ENCODE results near the gene SPECC1L. TPM values are rescaled to one million over a fixed set of nuclear protein-coding genes. Genes with fewer than 3 reads are reported as not detected.

Gene SPECC1L
- total and polyA plus RNA-seq, 7 experiments from 2014 or later, result 14.6 to 69.0 (median 39.9) TPM

GRCh38 chr22:24451162-24451561, 180.5 kb downstream of the SPECC1L start:
- ChIA-PET POLR2A (no interaction called here), CTCF (no interaction called here)
- intact Hi-C loops (cut with micrococcal nuclease), result no loop called here
- no peak overlapping the region for H3K27ac ChIP-seq (ENCODE audit: low read depth, low read length)
- no peaks in the 10 kb centered on the region for H3K9me3 ChIP-seq (ENCODE audit: control insufficient read depth in 2 of 3, low read length in 3 of 3)
- H3K4me1 Mint-ChIP-seq, result peaks cover 3 to 17% (median 7%) of the 10 kb centered on the region in 7 donors
- H3K27me3 Mint-ChIP-seq, result peaks cover 0 to 3% (median 0%) of the 10 kb centered on the region in 5 donors
- H3K27ac Mint-ChIP-seq, result no peak overlapping the region
- no peak for ATAC-seq
- no peaks in the 10 kb centered on the region for H3K27me3 ChIP-seq (ENCODE audit: control insufficient read depth in 2 of 2, insufficient read depth in 2 of 2, low read length in 2 of 2)
- no peaks in the 10 kb centered on the region for H3K36me3 ChIP-seq (ENCODE audit: control insufficient read depth in 2 of 3, insufficient read depth in 3 of 3, low read length in 3 of 3)
- no peak for DNase-seq
- H3K4me3 Mint-ChIP-seq, result no peak overlapping the region
- H3K4me3 ChIP-seq (ENCODE audit: low read length), result no peak overlapping the region
- H3K36me3 Mint-ChIP-seq, result peaks cover 0 to 10% (median 2%) of the 10 kb centered on the region in 5 donors
- no peaks in the 10 kb centered on the region for H3K4me1 ChIP-seq (ENCODE audit: control insufficient read depth in 2 of 2, insufficient read depth in 2 of 2, low read length in 2 of 2)
- peaks cover 0 to 6% (median 0%) of the 10 kb centered on the region in 11 donors for H3K9me3 Mint-ChIP-seq

DNA sequence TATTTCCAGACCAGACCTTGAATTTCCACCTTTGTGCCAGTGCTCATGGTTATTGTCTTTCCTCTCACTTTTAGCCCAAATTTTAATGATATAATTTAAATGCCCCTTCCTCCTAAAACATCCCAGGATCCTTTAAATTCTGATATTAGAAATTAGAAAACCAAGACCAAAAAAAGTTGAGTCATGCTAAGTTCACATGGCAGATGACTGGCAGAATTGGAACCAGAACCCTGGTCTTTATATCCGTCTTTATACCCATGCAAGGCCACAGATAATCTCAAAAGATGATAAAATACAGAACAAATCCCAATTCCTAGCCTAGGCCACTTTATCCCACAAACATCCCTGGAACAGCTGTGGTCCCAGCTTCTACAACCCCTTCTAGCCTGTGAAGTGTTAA, 183.2 kb downstream of the SPECC1L start:
- ChIA-PET POLR2A (no interaction called here), CTCF (interaction anchor here (0.5 kb wide), 1 partner anchor 67 kb away, joined by 3 read pairs; no protein-coding TSS in a partner anchor)
- Histone ChIP-seq H3K36me3 (ENCODE audit: control insufficient read depth in 2 of 3, insufficient read depth in 3 of 3, low read length in 3 of 3) (no peaks in the 10 kb centered on the region), H3K4me3 (ENCODE audit: low read length) (no peak overlapping the region), H3K27ac (ENCODE audit: low read depth, low read length) (no peak overlapping the region), H3K9me3 (ENCODE audit: control insufficient read depth in 2 of 3, low read length in 3 of 3) (no peaks in the 10 kb centered on the region), H3K27me3 (ENCODE audit: control insufficient read depth in 2 of 2, insufficient read depth in 2 of 2, low read length in 2 of 2) (no peaks in the 10 kb centered on the region), H3K4me1 (ENCODE audit: control insufficient read depth in 2 of 2, insufficient read depth in 2 of 2, low read length in 2 of 2) (no peaks in the 10 kb centered on the region)
- H3K4me1 Mint-ChIP-seq, result peaks cover 0 to 13% (median 5%) of the 10 kb centered on the region in 7 donors
- peaks cover 0 to 3% (median 0%) of the 10 kb centered on the region in 5 donors for H3K27me3 Mint-ChIP-seq
- H3K4me3 Mint-ChIP-seq, result no peak overlapping the region
- H3K27ac Mint-ChIP-seq, result no peak overlapping the region
- peaks cover 0 to 6% (median 0%) of the 10 kb centered on the region in 11 donors for H3K9me3 Mint-ChIP-seq
- ATAC-seq (no peak), DNase-seq (no peak)
- intact Hi-C loops (cut with micrococcal nuclease), result no loop called here
- peaks cover 0 to 7% (median 3%) of the 10 kb centered on the region in 5 donors for H3K36me3 Mint-ChIP-seq

GRCh38 chr22:24455039-24455438, 184.4 kb downstream of the SPECC1L start:
- no peak for DNase-seq
- Histone ChIP-seq H3K4me1 (ENCODE audit: control insufficient read depth in 2 of 2, insufficient read depth in 2 of 2, low read length in 2 of 2) (no peaks in the 10 kb centered on the region), H3K27me3 (ENCODE audit: control insufficient read depth in 2 of 2, insufficient read depth in 2 of 2, low read length in 2 of 2) (no peaks in the 10 kb centered on the region), H3K27ac (ENCODE audit: low read depth, low read length) (no peak overlapping the region), H3K9me3 (ENCODE audit: control insufficient read depth in 2 of 3, low read length in 3 of 3) (no peaks in the 10 kb centered on the region), H3K36me3 (ENCODE audit: control insufficient read depth in 2 of 3, insufficient read depth in 3 of 3, low read length in 3 of 3) (no peaks in the 10 kb centered on the region), H3K4me3 (ENCODE audit: low read length) (no peak overlapping the region)
- Mint-ChIP-seq H3K4me3 (no peak overlapping the region), H3K36me3 (peaks cover 0 to 6% (median 3%) of the 10 kb centered on the region in 5 donors), H3K9me3 (peaks cover 0 to 5% (median 0%) of the 10 kb centered on the region in 11 donors), H3K27ac (no peak overlapping the region), H3K4me1 (peaks cover 0 to 15% (median 3%) of the 10 kb centered on the region in 7 donors), H3K27me3 (peaks cover 0 to 3% (median 0%) of the 10 kb centered on the region in 5 donors)
- ATAC-seq, result no peak
- intact Hi-C loops (cut with micrococcal nuclease), result no loop called here
- POLR2A ChIA-PET, result no interaction called here
- CTCF ChIA-PET, result no interaction called here

DNA sequence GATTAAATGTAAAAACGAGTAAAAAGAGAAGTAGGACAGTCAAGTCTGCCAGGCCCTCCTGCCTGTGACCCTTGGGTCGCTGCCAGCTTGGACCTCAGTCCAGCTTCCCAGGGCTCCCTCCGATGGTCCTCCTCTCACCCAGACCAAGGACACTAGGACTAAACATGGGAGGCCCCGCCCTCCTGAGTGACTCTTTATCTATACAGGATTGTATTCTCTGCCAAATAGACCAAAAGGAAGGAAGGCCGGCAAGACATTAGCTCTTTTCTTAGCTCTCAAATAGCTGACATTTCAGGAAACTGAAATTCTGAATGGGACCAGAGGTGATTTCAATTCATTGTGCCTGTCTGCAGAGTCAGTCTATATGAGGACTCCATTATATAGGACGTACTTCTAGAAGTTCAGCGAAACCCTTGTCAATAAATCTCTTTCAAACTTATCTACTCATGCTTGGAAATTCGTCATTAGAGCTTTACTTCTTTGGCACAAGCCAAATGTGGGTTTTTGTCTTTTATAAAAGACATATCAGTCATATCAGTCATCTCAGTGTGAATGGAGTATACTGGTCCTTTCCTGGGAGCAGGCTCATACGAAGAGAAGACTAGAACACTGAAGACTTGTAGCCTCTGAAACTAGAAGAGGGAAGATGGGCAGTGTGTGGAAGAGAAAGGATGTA, 185.3 kb downstream of the SPECC1L start:
- H3K27ac Mint-ChIP-seq, result no peak overlapping the region
- ChIA-PET POLR2A (interaction anchor here (0.9 kb wide), 1 partner anchor 9 kb away, joined by 3 read pairs; no protein-coding TSS in a partner anchor), CTCF (interaction anchor here (0.7 to 0.8 kb wide), 3 partner anchors 21 to 603 kb away, joined by 3 read pairs; no protein-coding TSS in a partner anchor)
- Histone ChIP-seq H3K36me3 (ENCODE audit: control insufficient read depth in 2 of 3, insufficient read depth in 3 of 3, low read length in 3 of 3) (no peaks in the 10 kb centered on the region), H3K9me3 (ENCODE audit: control insufficient read depth in 2 of 3, low read length in 3 of 3) (no peaks in the 10 kb centered on the region), H3K4me3 (ENCODE audit: low read length) (no peak overlapping the region), H3K4me1 (ENCODE audit: control insufficient read depth in 2 of 2, insufficient read depth in 2 of 2, low read length in 2 of 2) (no peaks in the 10 kb centered on the region), H3K27me3 (ENCODE audit: control insufficient read depth in 2 of 2, insufficient read depth in 2 of 2, low read length in 2 of 2) (no peaks in the 10 kb centered on the region), H3K27ac (ENCODE audit: low read depth, low read length) (no peak overlapping the region)
- no peak for DNase-seq
- no peak overlapping the region for H3K4me3 Mint-ChIP-seq
- intact Hi-C loops (cut with micrococcal nuclease), result no loop called here
- peaks cover 0 to 5% (median 0%) of the 10 kb centered on the region in 11 donors for H3K9me3 Mint-ChIP-seq
- no peak for ATAC-seq
- peaks cover 0 to 3% (median 0%) of the 10 kb centered on the region in 5 donors for H3K27me3 Mint-ChIP-seq
- H3K36me3 Mint-ChIP-seq, result peaks cover 0 to 3% (median 0%) of the 10 kb centered on the region in 5 donors
- peaks cover 0 to 13% (median 0%) of the 10 kb centered on the region in 7 donors for H3K4me1 Mint-ChIP-seq

- Mint-ChIP-seq H3K27me3 (peaks cover 0 to 3% (median 0%) of the 10 kb centered on the region in 5 donors), H3K27ac (no peak overlapping the region), H3K4me3 (no peak overlapping the region), H3K4me1 (peaks cover 0 to 12% (median 0%) of the 10 kb centered on the region in 7 donors), H3K9me3 (peaks cover 0 to 1% (median 0%) of the 10 kb centered on the region in 11 donors), H3K36me3 (peaks cover 0 to 6% (median 0%) of the 10 kb centered on the region in 5 donors)
- CTCF ChIA-PET, result no interaction called here
- ATAC-seq (no peak), DNase-seq (no peak)
- H3K4me1 ChIP-seq (ENCODE audit: control insufficient read depth in 2 of 2, insufficient read depth in 2 of 2, low read length in 2 of 2), result no peaks in the 10 kb centered on the region
- POLR2A ChIA-PET, result no interaction called here
- no peaks in the 10 kb centered on the region for H3K36me3 ChIP-seq (ENCODE audit: control insufficient read depth in 2 of 3, insufficient read depth in 3 of 3, low read length in 3 of 3)
- no peak overlapping the region for H3K27ac ChIP-seq (ENCODE audit: low read depth, low read length)
- H3K9me3 ChIP-seq (ENCODE audit: control insufficient read depth in 2 of 3, low read length in 3 of 3), result no peaks in the 10 kb centered on the region
- intact Hi-C loops (cut with micrococcal nuclease), result no loop called here
- H3K4me3 ChIP-seq (ENCODE audit: low read length), result no peak overlapping the region
- H3K27me3 ChIP-seq (ENCODE audit: control insufficient read depth in 2 of 2, insufficient read depth in 2 of 2, low read length in 2 of 2), result no peaks in the 10 kb centered on the region
Observed at GRCh38 chr22:24457894-24458420, 187.3 kb downstream of the SPECC1L start.

- H3K36me3 Mint-ChIP-seq, result peaks cover 0 to 6% (median 0%) of the 10 kb centered on the region in 5 donors
- DNase-seq (no peak), ATAC-seq (no peak)
- Histone ChIP-seq H3K4me3 (ENCODE audit: low read length) (no peak overlapping the region), H3K4me1 (ENCODE audit: control insufficient read depth in 2 of 2, insufficient read depth in 2 of 2, low read length in 2 of 2) (no peaks in the 10 kb centered on the region), H3K9me3 (ENCODE audit: control insufficient read depth in 2 of 3, low read length in 3 of 3) (no peaks in the 10 kb centered on the region), H3K27ac (ENCODE audit: low read depth, low read length) (no peak overlapping the region), H3K27me3 (ENCODE audit: control insufficient read depth in 2 of 2, insufficient read depth in 2 of 2, low read length in 2 of 2) (no peaks in the 10 kb centered on the region), H3K36me3 (ENCODE audit: control insufficient read depth in 2 of 3, insufficient read depth in 3 of 3, low read length in 3 of 3) (no peaks in the 10 kb centered on the region)
- peak overlapping the region in 2 of 9 donors; percentile 28 to 72 for H3K27ac Mint-ChIP-seq
- CTCF ChIA-PET, result no interaction called here
- peaks cover 0 to 3% (median 0%) of the 10 kb centered on the region in 11 donors for H3K9me3 Mint-ChIP-seq
- intact Hi-C loops (cut with micrococcal nuclease), result loop anchor here in 1 of 2 donors (5.0 kb wide), 1 partner anchor 33 kb away; the partner anchor contains the start of gene ADORA2A
- no peak overlapping the region for H3K4me3 Mint-ChIP-seq
- no peaks in the 10 kb centered on the region for H3K27me3 Mint-ChIP-seq
- POLR2A ChIA-PET, result no interaction called here
- H3K4me1 Mint-ChIP-seq, result peaks cover 0 to 12% (median 0%) of the 10 kb centered on the region in 7 donors
Observed at GRCh38 chr22:24459911-24460310, 189.3 kb downstream of the SPECC1L start.

Measured in naive thymus-derived CD4-positive, alpha-beta T cell (primary cell).